ENCODE measurements around the gene TTC4.
A peak's percentile ranks its signal among the peaks of the same experiment; 100 is the strongest.
"Not testable (repeated sequence)": the region's sequence is repeated elsewhere in the genome, so short reads cannot be mapped to it uniquely, and the experiment has no call there.

The TTC4 gene

DNA sequence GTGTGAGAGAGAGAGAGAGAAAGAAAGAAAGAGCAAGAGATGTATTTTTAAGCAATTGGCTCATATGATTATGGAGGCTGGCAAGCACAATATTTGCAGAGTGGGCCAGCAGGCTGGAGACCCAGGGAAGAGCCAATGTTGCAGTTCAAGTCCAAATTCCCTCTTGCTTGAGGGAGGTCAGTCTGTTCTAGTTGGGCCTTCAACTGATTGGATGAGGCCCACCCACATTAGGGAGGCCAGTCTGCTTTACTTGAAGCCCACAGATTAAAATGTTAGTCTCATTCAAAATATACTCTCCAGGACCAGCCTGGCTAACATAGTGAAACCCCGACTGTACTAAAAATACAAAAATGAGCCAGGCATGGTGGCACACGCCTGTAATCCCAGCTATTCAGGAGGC is 57.3 kb downstream of the TTC4 start:
- H3K27ac Mint-ChIP-seq, result no peak overlapping the region
- no peaks in the 10 kb centered on the region for H3K4me1 Mint-ChIP-seq
- H3K27me3 Mint-ChIP-seq, result peaks cover 7% of the 10 kb centered on the region
- no peak overlapping the region for H3K4me3 Mint-ChIP-seq
- DNase-seq, result no peak
- no peaks in the 10 kb centered on the region for H3K9me3 Mint-ChIP-seq
- CTCF ChIA-PET, result interaction anchor here (0.9 kb wide), 1 partner anchor 29 kb away, joined by 3 read pairs; no protein-coding TSS in a partner anchor
- no peaks in the 10 kb centered on the region for H3K36me3 Mint-ChIP-seq

DNA sequence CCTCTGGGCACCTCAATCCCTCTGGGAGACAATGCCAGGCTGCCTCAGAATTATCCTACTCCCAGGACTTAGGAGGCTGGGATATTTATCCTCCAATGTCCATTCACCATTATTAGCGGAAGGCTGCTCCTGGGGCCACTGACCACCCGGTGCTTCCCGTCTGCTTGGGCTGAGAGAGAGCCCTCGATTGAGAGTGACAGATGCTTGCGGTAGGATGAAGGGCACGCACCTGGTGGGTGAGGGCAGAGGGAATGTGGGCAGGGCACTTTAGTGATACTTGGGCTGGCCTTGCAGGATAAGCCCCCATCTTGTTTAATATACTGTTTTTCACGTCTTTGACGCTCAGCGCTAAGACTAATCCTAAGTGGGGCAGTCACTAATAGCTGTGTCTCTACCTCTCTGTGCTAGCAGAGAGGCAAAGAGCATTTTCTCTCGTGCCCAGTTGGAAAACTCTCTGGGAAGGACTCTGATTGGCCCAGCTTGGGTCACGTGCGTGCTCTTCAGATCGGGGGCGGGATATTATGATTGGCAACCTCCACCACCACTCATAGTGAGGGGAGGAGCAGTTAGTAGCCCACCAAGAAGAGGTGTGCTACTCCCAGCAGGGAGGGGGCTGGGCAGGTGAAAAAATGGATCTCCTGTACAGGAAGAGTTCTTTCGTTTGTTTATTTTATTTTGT is 59.3 kb downstream of the TTC4 start:
- no peak for DNase-seq
- no peak overlapping the region for H3K27ac Mint-ChIP-seq
- CTCF ChIA-PET, result no interaction called here
- peaks cover 5% of the 10 kb centered on the region for H3K36me3 Mint-ChIP-seq
- no peaks in the 10 kb centered on the region for H3K4me1 Mint-ChIP-seq
- no peaks in the 10 kb centered on the region for H3K9me3 Mint-ChIP-seq
- H3K4me3 Mint-ChIP-seq, result no peak overlapping the region
- peaks cover 4% of the 10 kb centered on the region for H3K27me3 Mint-ChIP-seq

DNA sequence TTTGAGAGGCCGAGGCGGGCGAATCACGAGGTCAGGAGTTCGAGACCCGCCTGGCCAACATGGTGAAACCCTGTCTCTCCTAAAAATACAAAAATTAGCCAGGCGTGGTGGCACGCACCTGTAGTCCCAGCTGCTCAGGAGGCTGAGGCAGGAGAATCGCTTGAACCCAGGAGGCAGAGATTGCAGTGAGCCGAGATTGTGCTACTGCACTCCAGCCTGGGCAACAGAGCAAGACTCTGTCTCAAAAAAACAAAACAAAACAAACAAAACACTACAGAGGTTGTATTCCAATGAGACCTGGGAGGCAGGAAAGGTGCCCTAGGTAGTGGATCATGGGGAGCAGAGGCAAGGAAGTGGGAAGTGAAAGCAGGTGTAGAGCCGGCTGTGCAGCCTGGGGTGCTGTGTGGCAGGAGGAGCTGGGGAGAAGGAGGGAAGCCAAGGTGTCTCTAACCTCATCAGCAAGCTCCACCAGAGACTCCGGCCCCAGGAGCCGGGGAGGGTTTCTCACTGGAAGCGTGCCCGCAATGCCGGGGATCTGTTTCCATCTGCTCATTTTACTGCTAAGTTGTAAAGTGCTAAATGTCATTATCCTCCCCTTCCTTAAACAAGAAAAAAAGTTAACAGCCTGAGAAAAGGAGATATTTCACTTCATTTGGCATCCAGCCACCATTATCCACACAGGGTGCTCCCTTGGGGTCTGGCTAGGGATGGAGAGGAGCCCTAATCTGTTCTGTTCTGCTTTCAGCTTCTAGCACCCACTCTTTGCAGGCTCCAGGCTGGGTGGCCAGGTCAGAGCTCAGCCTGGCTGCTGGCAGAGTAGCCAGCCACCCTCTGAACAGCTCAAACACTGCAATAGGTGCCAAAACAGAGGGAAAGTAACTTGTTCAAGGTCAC is 60.4 kb downstream of the TTC4 start:
- H3K9me3 Mint-ChIP-seq, H3K27ac Mint-ChIP-seq, H3K27me3 Mint-ChIP-seq, DNase-seq, H3K4me1 Mint-ChIP-seq, H3K36me3 Mint-ChIP-seq, H3K4me3 Mint-ChIP-seq: not testable (repeated sequence)
- CTCF ChIA-PET, result interaction anchor here (1.6 kb wide), 1 partner anchor 16 kb away, joined by 7 read pairs; no protein-coding TSS in a partner anchor

DNA sequence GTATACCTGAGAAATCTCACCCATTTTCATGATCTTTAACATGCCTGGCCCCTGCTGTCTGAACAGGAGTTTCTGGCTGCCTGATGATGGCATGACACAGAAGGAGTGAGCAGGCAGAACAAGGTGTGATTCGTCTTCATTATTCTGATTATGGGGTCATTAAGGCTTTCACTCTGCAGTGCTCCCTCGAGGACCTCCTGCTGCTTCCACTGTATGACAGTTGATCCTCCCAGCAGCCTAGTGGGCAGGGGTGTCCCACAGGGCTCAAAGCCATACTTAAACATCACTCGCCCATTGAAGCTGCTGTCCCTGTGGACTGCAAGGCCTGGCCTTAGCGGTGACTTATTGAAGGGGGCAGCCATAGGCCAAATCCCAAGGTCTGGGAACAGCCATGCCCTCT is 61.4 kb downstream of the TTC4 start:
- CTCF ChIA-PET, result interaction anchor here (1.6 kb wide), 1 partner anchor 15 kb away, joined by 7 read pairs; no protein-coding TSS in a partner anchor
- H3K4me3 Mint-ChIP-seq, result no peak overlapping the region
- H3K27ac Mint-ChIP-seq, result no peak overlapping the region

DNA sequence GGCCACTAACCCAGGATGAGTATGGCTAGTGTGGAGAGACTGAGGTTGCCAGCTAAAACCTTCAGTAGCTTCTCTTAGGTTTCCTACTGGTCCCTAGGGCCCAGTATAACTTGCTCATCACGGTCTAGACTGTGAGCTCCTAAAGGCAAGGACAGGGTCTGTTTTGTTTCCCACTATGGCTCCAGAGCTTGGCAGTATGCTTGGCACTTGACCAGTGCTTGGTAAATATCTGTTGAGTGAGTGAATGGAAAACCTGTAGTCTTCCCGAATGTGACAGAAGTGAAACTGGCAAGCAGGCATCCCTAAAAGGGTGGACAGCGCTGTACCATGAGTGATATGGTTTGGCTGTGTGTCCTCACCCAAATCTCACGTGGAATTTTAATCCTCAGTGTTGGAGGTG is 61.8 kb downstream of the TTC4 start:
- Mint-ChIP-seq H3K27ac (no peak overlapping the region), H3K27me3 (no peaks in the 10 kb centered on the region), H3K4me1 (no peaks in the 10 kb centered on the region), H3K9me3 (no peaks in the 10 kb centered on the region), H3K4me3 (no peak overlapping the region), H3K36me3 (peaks cover 7% of the 10 kb centered on the region)
- CTCF ChIA-PET, result interaction anchor here (1.6 kb wide), 1 partner anchor 15 kb away, joined by 7 read pairs; no protein-coding TSS in a partner anchor
- DNase-seq, result no peak

More for the DNA sequence above, 61.4 kb downstream of the TTC4 start:
- DNase-seq, result no peak
- H3K36me3 Mint-ChIP-seq, result peaks cover 7% of the 10 kb centered on the region
- H3K27me3 Mint-ChIP-seq, result no peaks in the 10 kb centered on the region
- no peaks in the 10 kb centered on the region for H3K9me3 Mint-ChIP-seq
- no peaks in the 10 kb centered on the region for H3K4me1 Mint-ChIP-seq

DNA sequence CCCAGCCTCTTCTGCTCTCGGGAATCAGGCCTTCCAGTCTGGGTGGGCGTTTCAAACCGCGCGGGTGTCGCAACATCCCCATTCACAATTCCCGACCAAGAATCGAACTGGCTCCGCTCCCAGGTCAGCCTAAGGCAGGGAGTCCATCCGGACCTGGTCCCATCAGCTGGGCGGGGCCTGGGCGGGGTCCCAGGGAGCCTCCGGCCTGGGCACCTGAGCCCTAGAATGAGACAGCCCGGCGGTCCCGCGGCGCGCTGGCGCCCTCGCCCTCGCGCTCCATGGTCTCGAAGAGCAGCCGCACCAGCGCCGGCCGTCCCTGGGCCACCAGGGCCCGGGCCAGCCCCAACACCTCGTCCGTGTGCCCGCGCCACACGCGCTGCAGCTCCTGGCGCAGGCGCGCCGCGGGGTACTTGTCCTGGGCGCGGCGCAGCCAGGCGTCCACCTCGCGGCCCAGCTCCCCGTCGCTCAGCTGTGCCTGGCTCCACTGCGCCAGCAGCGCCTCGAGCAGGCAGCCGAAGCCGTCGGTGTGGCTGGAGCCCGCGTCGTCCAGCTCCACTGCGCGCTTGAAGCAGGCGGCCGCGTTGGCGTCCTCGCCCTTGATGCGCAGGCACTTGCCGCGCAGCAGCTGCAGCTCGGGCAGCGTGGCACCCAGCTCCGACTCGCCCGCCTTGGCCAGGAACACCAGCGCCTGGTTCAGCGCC is 65.5 kb downstream of the TTC4 start:
- Mint-ChIP-seq H3K4me1 (no peaks in the 10 kb centered on the region), H3K27ac (no peak overlapping the region), H3K4me3 (no peak overlapping the region), H3K36me3 (peaks cover 7% of the 10 kb centered on the region), H3K9me3 (no peaks in the 10 kb centered on the region), H3K27me3 (no peaks in the 10 kb centered on the region)
- CTCF ChIA-PET, result interaction anchor here (0.9 to 1.7 kb wide), 2 partner anchors 13 to 19 kb away, joined by 3 to 7 read pairs; partner anchors contain the start of gene TTC22
- no peak for DNase-seq

DNA sequence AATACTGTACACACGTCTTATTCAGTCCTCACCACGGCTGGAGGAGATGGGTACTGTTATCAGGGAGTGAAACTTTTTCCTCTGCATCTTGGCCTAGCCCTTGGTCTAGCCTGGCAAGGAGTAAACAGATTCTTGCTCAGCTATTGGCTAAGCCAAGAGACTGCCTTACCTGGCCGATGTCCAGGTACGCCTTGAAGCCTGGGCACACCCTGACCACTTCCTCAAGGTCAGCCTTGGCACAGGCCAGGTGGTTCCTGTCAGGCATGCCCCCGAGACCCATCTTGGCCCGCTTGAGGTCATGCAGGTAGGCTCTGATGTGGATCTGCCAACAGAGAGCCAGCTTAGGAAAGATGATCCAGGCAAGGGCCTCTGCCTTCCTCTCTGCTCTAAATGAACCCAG is 66.5 kb downstream of the TTC4 start:
- DNase-seq, result no peak
- CTCF ChIA-PET, result interaction anchor here (1.7 kb wide), 1 partner anchor 18 kb away, joined by 7 read pairs; the partner anchor contains the start of gene TTC22
- Mint-ChIP-seq H3K27me3 (no peaks in the 10 kb centered on the region), H3K27ac (no peak overlapping the region), H3K9me3 (no peaks in the 10 kb centered on the region), H3K4me3 (no peak overlapping the region), H3K4me1 (no peaks in the 10 kb centered on the region), H3K36me3 (peaks cover 7% of the 10 kb centered on the region)

DNA sequence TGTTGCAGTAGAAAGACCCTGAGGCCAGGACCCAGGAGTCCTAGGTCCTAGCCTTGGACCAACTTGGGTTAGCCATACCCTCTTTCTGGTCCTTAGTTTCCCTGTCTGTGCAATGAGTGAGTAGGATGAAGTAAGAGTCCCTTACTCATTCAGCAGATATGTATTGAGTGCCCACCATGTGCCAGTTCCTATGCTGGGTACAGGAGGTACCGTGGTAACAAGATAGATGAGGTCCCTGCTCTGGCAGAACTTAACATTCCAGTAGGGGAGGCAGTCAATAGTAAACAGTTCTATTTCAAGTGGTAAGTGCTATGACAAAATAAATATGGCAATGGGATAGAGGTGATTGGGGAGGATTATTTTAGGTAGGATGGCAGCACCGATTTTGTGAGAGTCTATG is 66.9 kb downstream of the TTC4 start:
- Mint-ChIP-seq H3K4me3 (no peak overlapping the region), H3K9me3 (no peaks in the 10 kb centered on the region), H3K27me3 (no peaks in the 10 kb centered on the region), H3K27ac (no peak overlapping the region), H3K36me3 (peaks cover 7% of the 10 kb centered on the region), H3K4me1 (no peaks in the 10 kb centered on the region)
- DNase-seq, result no peak
- CTCF ChIA-PET, result interaction anchor here (1.0 to 1.7 kb wide), 2 partner anchors 15 to 18 kb away, joined by 4 to 7 read pairs; partner anchors contain the start of gene TTC22

DNA sequence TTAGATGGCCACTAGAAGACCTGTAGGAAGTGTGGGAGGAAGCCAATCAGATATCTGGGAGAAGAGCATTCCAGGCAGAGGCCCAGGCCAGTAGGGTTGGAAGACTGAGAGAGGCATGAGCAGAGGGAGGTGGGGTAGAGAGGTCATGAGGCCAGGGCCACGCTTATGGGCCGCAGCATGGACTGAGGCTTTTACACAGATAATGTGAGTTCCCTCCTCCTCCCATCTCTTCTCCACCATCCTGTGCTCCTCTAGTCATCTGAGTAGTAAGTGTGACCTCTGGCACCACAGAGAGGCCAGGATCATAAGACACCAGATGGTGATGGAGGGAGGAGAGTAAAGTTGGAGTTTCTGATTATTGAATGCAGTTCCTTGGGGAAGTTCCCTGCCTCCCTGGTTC is 68.4 kb downstream of the TTC4 start:
- no peak for DNase-seq
- CTCF ChIA-PET, result no interaction called here
- H3K4me1 Mint-ChIP-seq, result no peaks in the 10 kb centered on the region
- peaks cover 2% of the 10 kb centered on the region for H3K36me3 Mint-ChIP-seq
- no peaks in the 10 kb centered on the region for H3K27me3 Mint-ChIP-seq
- no peak overlapping the region for H3K4me3 Mint-ChIP-seq
- no peak overlapping the region for H3K27ac Mint-ChIP-seq
- H3K9me3 Mint-ChIP-seq, result no peaks in the 10 kb centered on the region

DNA sequence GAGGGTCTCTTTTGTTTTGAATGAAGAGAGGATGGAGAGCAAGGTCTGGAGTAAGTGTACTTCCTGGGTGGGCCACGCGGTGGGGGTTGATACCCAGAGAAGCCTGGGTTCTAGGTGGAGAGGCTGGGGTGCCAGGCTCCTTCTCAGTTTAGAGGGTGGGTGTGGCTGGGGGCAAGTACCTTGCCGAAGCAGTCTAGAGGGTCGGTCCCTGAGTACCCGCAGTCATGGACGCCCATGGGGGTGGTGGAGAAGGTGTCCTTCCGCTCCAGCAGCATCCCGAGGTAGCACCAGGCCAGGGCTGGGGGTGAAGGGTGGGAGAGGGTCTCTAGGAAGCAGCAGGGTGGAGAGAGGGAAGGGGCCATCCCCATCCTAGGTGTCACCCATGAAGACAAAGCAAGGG is 71.1 kb downstream of the TTC4 start:
- Mint-ChIP-seq H3K4me1 (no peaks in the 10 kb centered on the region), H3K4me3 (no peak overlapping the region), H3K9me3 (no peaks in the 10 kb centered on the region), H3K36me3 (peaks cover 1% of the 10 kb centered on the region), H3K27ac (no peak overlapping the region), H3K27me3 (no peaks in the 10 kb centered on the region)
- CTCF ChIA-PET, result no interaction called here
- no peak for DNase-seq

DNA sequence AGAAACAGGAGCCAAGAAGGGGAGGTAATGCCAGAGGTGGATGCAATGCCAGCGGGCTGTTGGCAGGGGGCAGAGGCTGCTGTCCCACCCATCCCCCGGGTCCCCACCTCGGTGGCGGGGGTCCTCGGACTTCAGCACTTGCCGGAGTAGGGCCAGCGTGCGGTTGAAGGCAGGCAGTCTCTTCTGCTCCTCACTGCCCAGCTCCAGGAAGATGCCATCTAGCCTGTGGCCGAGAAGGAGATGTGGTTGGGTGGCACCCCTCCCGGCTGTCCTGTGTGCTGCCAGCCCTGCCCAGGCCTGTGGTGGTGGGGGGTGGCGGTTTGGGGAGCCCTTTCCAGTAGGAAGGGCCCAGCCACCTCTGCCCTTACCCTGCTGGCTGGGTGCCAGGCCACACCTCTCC is 71.9 kb downstream of the TTC4 start:
- H3K27me3 Mint-ChIP-seq, result no peaks in the 10 kb centered on the region
- no peak overlapping the region for H3K27ac Mint-ChIP-seq
- DNase-seq, result no peak
- no peak overlapping the region for H3K4me3 Mint-ChIP-seq
- no peaks in the 10 kb centered on the region for H3K4me1 Mint-ChIP-seq
- H3K36me3 Mint-ChIP-seq, result peaks cover 4% of the 10 kb centered on the region
- peaks cover 2% of the 10 kb centered on the region for H3K9me3 Mint-ChIP-seq
- CTCF ChIA-PET, result no interaction called here

DNA sequence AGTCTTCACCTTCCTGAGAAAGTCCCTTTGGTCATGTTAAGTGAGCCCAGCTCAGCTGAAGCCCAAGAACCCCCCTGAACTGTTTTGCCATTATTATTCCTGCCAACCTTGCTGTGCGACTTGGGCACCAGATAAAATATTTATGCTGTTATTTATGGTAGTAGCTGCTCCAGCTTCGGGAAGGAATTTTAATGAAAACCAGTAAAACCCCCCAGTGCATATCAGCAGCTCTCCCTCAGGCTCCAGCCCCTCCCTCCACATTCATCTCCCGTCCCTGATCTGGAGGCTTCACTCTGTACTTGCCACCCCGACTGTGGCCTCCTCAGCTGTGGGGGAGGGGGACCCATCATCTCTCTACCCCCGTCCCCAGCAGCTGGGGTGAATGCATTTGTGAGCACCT is 72.8 kb downstream of the TTC4 start:
- Mint-ChIP-seq H3K4me3 (no peak overlapping the region), H3K27me3 (no peaks in the 10 kb centered on the region), H3K36me3 (peaks cover 4% of the 10 kb centered on the region), H3K27ac (no peak overlapping the region), H3K4me1 (no peaks in the 10 kb centered on the region), H3K9me3 (peaks cover 2% of the 10 kb centered on the region)
- CTCF ChIA-PET, result no interaction called here
- DNase-seq, result no peak

DNA sequence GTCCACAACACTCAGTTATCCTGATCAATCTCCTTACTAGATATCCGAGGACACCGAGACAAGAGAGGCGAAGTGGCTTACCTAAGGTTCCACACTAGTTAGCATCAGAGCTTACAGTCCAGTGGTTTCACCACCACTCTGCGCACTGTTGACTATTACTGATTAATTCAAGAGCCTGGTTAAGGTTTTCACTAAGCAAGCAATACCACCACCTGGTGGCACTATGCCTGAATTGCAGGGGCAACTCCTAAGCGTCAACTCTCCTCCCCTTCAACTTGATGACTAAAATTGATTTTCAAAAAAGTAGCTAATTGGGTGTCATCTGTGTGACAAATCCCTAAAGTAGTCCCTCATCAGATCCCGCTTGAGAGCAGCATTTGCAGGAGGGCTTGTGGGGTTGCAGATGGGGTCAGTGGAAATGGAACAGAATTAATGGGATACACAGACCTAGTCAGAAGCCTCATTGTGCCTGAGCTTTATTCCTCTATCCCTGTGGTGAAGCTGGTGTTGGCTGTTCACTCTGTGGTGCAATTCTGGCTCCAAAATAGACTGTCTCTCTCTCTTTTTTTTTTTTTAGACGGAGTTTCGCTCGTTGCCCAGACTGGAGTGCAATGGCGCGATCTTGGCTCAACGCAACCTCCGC is 76.3 kb downstream of the TTC4 start:
- peak; percentile 71 for DNase-seq
- Mint-ChIP-seq H3K4me1 (peaks cover 10% of the 10 kb centered on the region), H3K9me3 (peaks cover 2% of the 10 kb centered on the region), H3K27me3 (no peaks in the 10 kb centered on the region), H3K27ac (no peak overlapping the region), H3K36me3 (peaks cover 7% of the 10 kb centered on the region), H3K4me3 (no peak overlapping the region)
- CTCF ChIA-PET, result interaction anchor here (1.0 to 5.1 kb wide), 5 partner anchors 9 to 121 kb away, joined by 3 to 21 read pairs (median 7); partner anchors contain the start of gene TTC22
